K562 (cell line): ENCODE data around the gene CD69. TPM values are rescaled to one million over a fixed set of nuclear protein-coding genes. Genes with fewer than 3 reads are reported as not detected.

Experiments used
- ARID3A ChIP-seq: IDR thresholded peaks from 2 replicates; pipeline ENCODE4 v1.6.1; 2012; ENCODE audit warnings: low read depth, low read length, improper control_type of control experiment, borderline replicate concordance
- CBX1 ChIP-seq: sonication (generic); IDR thresholded peaks from 2 replicates; pipeline ENCODE4 v1.6.1; 2016; ENCODE audit warnings: antibody characterized with exemption, low read depth, mild to moderate bottlenecking
- E2F8 ChIP-seq: fragments of 450-650 bp; IDR thresholded peaks from 2 replicates; pipeline ENCODE4 v1.7.1; 2018; ENCODE audit warnings: mild to moderate bottlenecking, low read depth; ENCODE audit not compliant: partially characterized antibody
- FOXJ2 ChIP-seq: fragments of 200-800 bp; sonication (Bioruptor generic); IDR thresholded peaks from 2 replicates; pipeline ENCODE4 v1.6.1; 2016; ENCODE audit warnings: missing genetic modification characterization, missing compliant biosample characterization
- FUS ChIP-seq: fragments of 200-400 bp; formaldehyde crosslinking; optimal IDR thresholded peaks from 2 replicates; pipeline ENCODE3; 2017; ENCODE audit warnings: low read depth, low read length
- MBD1 ChIP-seq: fragments of 250-450 bp; sonication (Bioruptor Pico); IDR thresholded peaks from 2 replicates; pipeline ENCODE4 v1.8.0; 2022; ENCODE audit warnings: inconsistent platforms
- NCOR1 ChIP-seq: fragments of 450-650 bp; IDR thresholded peaks from 2 replicates; pipeline ENCODE4 v1.6.1; 2016; ENCODE audit warnings: mild to moderate bottlenecking, moderate library complexity
- SPI1 ChIP-seq: IDR thresholded peaks from 2 replicates; pipeline ENCODE4 v1.6.1; 2011; ENCODE audit warnings: low read depth, low read length, control low read depth, borderline replicate concordance
- SREBF2 ChIP-seq: sonication (generic); formaldehyde crosslinking; IDR thresholded peaks from 2 replicates; pipeline ENCODE4 v1.4.0; 2020; ENCODE audit warnings: mild to moderate bottlenecking, missing genetic modification reagents
- TEAD2 ChIP-seq: fragments of 450-650 bp; IDR thresholded peaks from 2 replicates; pipeline ENCODE4 v1.6.1; 2016; ENCODE audit warnings: missing genetic modification characterization, control low read depth, missing compliant biosample characterization
- ZBTB26 ChIP-seq: fragments of 450-650 bp; formaldehyde crosslinking; IDR thresholded peaks from 2 replicates; pipeline ENCODE4 v1.4.0; 2022; ENCODE audit warnings: missing genetic modification characterization
- ZBTB5 ChIP-seq: fragments of 450-650 bp; IDR thresholded peaks from 2 replicates; pipeline ENCODE4 v1.6.1; 2017; ENCODE audit warnings: antibody characterized with exemption
- ZNF140 ChIP-seq: fragments of 250-450 bp; sonication (Bioruptor Pico); IDR thresholded peaks from 2 replicates; pipeline ENCODE4 v1.8.0; 2021; ENCODE audit warnings: moderate library complexity, mild to moderate bottlenecking, inconsistent platforms
- ZNF277 ChIP-seq: fragments of 250-450 bp; sonication (Bioruptor Pico); IDR thresholded peaks from 2 replicates; pipeline ENCODE4 v1.8.0; 2022; ENCODE audit warnings: inconsistent platforms, mild to moderate bottlenecking, moderate library complexity, borderline replicate concordance
- ZNF699 ChIP-seq: fragments of 250-450 bp; sonication (Bioruptor Pico); IDR thresholded peaks from 2 replicates; pipeline ENCODE4 v1.8.0; 2021; ENCODE audit warnings: mild to moderate bottlenecking, moderate library complexity; ENCODE audit not compliant: insufficient replicate concordance
- polyA plus RNA-seq, 8 experiments: library from polyadenylated mRNA; depleted of rRNA in 4 of 8; stranded (reverse) in 5 of 8; unstranded in 3 of 8; fragments of >200 nt; fragmentation: Nextera tagmentation in 2 of 8; fragmentation: Illumina TruSeq in 1 of 8; extraction: Ambion mirVana in 2 of 8; extraction: Trizol in 1 of 8; gene quantifications; 2 replicates each; pipeline versions ENCODE4 v1.2.1 to v1.2.3, GENCODE V29; 2011 to 2014; ENCODE audit warnings: inconsistent platforms in 1 of 8, missing spikeins in 1 of 8
- total RNA-seq, 7 experiments: library from RNA; depleted of rRNA in 6 of 7; stranded (reverse); fragments of >200 nt in 6 of 7; fragmentation: Illumina TruSeq in 2 of 7; extraction: Trizol in 2 of 7; gene quantifications; 2 replicates each; pipeline versions ENCODE4 v1.2.1 to v1.2.3, GENCODE V29; 2011 to 2021; ENCODE audit warnings: low replicate concordance in 1 of 7

The CD69 gene
- total and polyA plus RNA-seq, 9 of the 15 experiments (the other 6 are each of a cell fraction or from before 2014, with no cell fraction given), result 11.7 to 243 (median 54.4) TPM

GRCh38 chr12:9797722-9798619 is 37.3 kb upstream of the CD69 start (continued):
- TF ChIP-seq SPI1 (no peak), SREBF2 (CRISPR knock-in tag) (no peak), FUS (no peak), CBX1 (no peak), TEAD2 (tag) (peak; percentile 88), MBD1 (CRISPR knock-in tag) (no peak), NCOR1 (no peak), ZNF699 (no peak), ZBTB26 (CRISPR knock-in tag) (no peak), E2F8 (no peak), ZNF140 (CRISPR knock-in tag) (no peak), ZBTB5 (no peak), ZNF277 (no peak), ARID3A (0 out of 2 replicates have a peak, but pooled peaks have one; percentile 10), FOXJ2 (tag) (no peak)
